Activated CD4-positive, alpha-beta T cell treated with anti-CD3 and anti-CD28 coated beads, Interleukin-2, amount 10 ng/mL, durations not matched to agents 7 days and 5 days (primary cell): Measurements from ENCODE around the gene SPHK1. TPM values are rescaled to one million over a fixed set of nuclear protein-coding genes. Genes with fewer than 3 reads are reported as not detected.

Source experiments
- CTCF ChIA-PET: fragments of 350-600 bp; sonication (Branson Sonifier 250); formaldehyde crosslinking; loops from one replicate; lab custom pipeline; 2021; ENCODE audit warnings: antibody characterized with exemption; lab: Charles Lee
- POLR2A ChIA-PET: fragments of 350-600 bp; sonication (Branson Sonifier 250); formaldehyde crosslinking; loops from one replicate; lab custom pipeline; 2021; ENCODE audit warnings: antibody characterized with exemption; lab: Charles Lee
- DNase-seq: peaks from one replicate; pipeline ENCODE4 v3.0.0-alpha.2; 2020
- H3K27ac Mint-ChIP-seq: one replicate; pipeline ENCODE4 v1.8.0; 2021; ENCODE audit warnings: mild to moderate bottlenecking, moderate library complexity, mixed read lengths
- H3K27me3 Mint-ChIP-seq: one replicate; pipeline ENCODE4 v1.8.0; 2021; ENCODE audit warnings: mixed read lengths
- H3K36me3 Mint-ChIP-seq: one replicate; pipeline ENCODE4 v1.8.0; 2021; ENCODE audit warnings: low read depth, mixed read lengths
- H3K4me1 Mint-ChIP-seq: one replicate; pipeline ENCODE4 v1.8.0; 2021; ENCODE audit warnings: mixed read lengths
- H3K4me3 Mint-ChIP-seq: one replicate; pipeline ENCODE4 v1.8.0; 2021; ENCODE audit warnings: mild to moderate bottlenecking, moderate library complexity, mixed read lengths
- H3K9me3 Mint-ChIP-seq: one replicate; pipeline ENCODE4 v1.8.0; 2021; ENCODE audit warnings: mixed read lengths
- total RNA-seq, 2 experiments: library from RNA; stranded (reverse); gene quantifications; one replicate each; pipeline ENCODE4 v1.2.3, GENCODE V29; 2021

SPHK1 gene
- total RNA-seq, 2 experiments from 2014 or later = 1.4 to 1.6 TPM

DNA sequence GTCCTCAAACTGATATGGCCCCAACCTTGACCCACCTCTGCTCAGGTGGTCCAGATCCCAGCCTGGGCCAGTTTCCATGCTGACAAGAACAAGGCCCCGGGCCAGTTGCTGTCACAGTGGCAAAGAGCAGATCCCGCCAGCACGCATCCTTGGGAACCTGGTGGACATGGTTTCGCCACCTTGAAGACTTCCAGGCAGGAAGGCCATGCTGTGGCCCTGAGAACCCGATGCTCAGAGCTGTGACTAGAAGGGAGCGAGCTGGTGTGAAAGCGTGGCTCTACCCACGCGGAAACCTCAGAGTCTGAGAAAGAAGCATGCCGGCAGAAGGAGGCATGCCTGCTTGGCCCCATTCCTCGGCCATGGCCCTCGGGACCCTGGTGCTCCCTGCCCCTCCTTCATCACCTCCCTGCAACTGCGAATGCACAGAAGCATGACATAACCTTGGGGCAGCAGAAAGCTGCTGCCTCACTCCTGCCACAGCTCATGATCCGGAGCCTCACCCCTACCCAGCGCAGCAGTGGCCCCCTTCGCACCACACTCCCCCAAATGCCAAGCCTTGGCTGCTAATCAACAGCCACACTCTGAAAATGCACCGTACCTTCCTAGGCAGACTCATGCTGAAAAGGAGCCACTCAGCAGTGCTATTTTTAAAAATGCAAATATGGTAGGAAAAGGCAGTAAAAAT lies 35.3 kb downstream of the SPHK1 start:
- no peak overlapping the region for H3K27ac Mint-ChIP-seq
- H3K27me3 Mint-ChIP-seq = no peaks in the 10 kb centered on the region
- peaks cover 6% of the 10 kb centered on the region for H3K4me1 Mint-ChIP-seq
- H3K36me3 Mint-ChIP-seq = no peaks in the 10 kb centered on the region
- H3K4me3 Mint-ChIP-seq = no peak overlapping the region
- ChIA-PET POLR2A (no interaction called here), CTCF (interaction anchor here (1.2 kb wide), 1 partner anchor 20 kb away, joined by 3 read pairs; no protein-coding TSS in a partner anchor)
- DNase-seq = no peak
- no peaks in the 10 kb centered on the region for H3K9me3 Mint-ChIP-seq

DNA sequence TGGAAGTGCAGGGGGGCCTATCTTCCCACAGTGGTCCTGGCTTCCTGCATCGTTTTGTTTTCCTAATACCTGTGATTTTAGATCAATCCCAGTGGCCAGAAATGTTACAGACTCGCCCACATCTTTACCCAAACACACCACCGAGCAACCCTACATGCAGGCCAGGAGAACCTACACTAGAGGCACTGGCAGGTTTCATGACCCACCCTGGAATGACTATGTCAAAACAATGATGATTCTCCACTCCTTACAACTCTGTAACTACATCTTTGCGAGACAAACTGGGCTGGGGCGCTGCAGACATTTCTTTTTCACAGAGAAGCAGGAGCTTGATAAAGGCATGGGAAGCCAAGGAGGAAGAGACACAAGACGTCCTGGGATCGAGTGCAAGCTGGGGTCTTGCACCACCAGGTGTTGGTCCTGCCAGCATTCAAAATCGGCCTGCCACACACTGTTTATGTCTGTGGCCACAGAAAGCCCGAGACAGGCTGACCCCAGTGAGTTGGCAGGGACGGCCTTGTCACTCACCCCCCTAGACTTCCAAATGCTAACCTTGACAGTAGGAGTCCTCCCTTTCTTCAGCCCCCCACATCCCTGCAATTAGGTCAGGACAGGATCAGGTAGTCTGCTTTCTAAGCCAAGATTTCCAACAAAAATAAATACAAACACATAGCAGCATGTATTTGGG lies 36.1 kb downstream of the SPHK1 start:
- ChIA-PET POLR2A (no interaction called here), CTCF (no interaction called here)
- DNase-seq = no peak
- peaks cover 6% of the 10 kb centered on the region for H3K4me1 Mint-ChIP-seq
- no peaks in the 10 kb centered on the region for H3K27me3 Mint-ChIP-seq
- H3K9me3 Mint-ChIP-seq = no peaks in the 10 kb centered on the region
- H3K27ac Mint-ChIP-seq = no peak overlapping the region
- H3K36me3 Mint-ChIP-seq = no peaks in the 10 kb centered on the region
- no peak overlapping the region for H3K4me3 Mint-ChIP-seq

DNA sequence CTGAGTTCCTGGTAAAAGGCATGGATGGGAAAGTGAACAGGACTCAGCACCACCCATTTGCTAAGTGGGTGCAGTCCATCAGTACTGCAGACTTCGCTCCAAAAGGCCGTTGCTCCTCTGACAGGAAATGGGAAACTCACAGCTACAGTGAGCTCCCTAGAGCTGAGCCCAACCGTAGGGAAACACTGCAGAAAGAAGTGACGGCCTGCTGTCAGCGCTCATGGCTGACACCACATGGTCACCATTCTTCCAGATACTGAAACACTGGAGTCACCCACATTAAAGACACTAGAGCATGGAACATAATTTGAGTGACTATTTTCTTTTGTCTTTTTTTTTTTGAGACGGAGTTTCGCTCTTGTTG lies 36.6 kb downstream of the SPHK1 start:
- Mint-ChIP-seq H3K27me3 (no peaks in the 10 kb centered on the region), H3K9me3 (no peaks in the 10 kb centered on the region), H3K4me1 (peaks cover 6% of the 10 kb centered on the region), H3K36me3 (no peaks in the 10 kb centered on the region), H3K27ac (no peak overlapping the region), H3K4me3 (no peak overlapping the region)
- no peak for DNase-seq
- ChIA-PET CTCF (no interaction called here), POLR2A (no interaction called here)

DNA sequence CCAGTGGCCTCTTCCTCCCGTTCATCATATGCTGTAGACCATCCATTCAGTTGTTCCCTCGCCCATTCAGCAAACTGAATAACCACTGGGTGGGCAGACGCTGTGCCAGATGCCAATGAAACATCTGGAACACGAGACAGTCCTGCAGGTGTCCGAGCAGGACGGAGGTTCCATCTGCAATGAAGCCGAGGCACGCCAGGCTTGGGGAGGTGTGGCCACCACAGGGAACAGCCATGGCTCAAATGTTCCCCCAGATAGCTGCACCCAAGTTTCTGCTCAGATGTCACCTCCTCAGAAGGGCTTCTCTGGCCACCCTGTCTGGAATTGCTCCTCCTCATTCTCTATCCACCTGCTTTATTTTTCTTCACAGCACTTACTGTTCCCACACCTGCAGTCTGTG lies 38.0 kb downstream of the SPHK1 start:
- ChIA-PET CTCF (interaction anchor here (1.3 kb wide), 1 partner anchor 8 kb away, joined by 3 read pairs; no protein-coding TSS in a partner anchor), POLR2A (no interaction called here)
- DNase-seq = no peak
- Mint-ChIP-seq H3K4me1 (peaks cover 6% of the 10 kb centered on the region), H3K4me3 (no peak overlapping the region), H3K36me3 (no peaks in the 10 kb centered on the region), H3K27me3 (no peaks in the 10 kb centered on the region), H3K9me3 (no peaks in the 10 kb centered on the region), H3K27ac (no peak overlapping the region)

DNA sequence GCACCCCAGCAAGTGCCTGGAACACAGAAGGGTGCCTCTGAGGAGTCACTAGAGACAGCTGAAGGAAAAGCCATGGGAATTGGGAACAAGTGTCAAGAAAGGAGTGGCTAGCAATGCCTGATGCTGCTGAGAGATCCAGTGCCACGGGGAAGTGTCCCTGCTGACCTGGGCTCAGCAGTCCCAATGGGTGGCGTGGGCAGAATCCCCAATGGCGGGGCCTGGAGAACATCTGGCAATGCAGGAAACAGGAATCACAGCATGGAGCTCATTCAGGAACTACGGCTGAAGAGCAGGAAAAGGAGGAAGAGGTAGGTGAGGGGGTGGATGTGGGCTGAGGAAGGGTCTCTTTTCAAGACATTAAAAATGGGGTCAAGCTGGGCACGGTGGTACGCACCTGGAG lies 38.5 kb downstream of the SPHK1 start:
- no peaks in the 10 kb centered on the region for H3K36me3 Mint-ChIP-seq
- H3K27ac Mint-ChIP-seq = no peak overlapping the region
- no peaks in the 10 kb centered on the region for H3K27me3 Mint-ChIP-seq
- no peak overlapping the region for H3K4me3 Mint-ChIP-seq
- peaks cover 2% of the 10 kb centered on the region for H3K4me1 Mint-ChIP-seq
- no peak for DNase-seq
- H3K9me3 Mint-ChIP-seq = no peaks in the 10 kb centered on the region
- POLR2A ChIA-PET = no interaction called here
- CTCF ChIA-PET = interaction anchor here (0.8 to 1.3 kb wide), 3 partner anchors 9 to 33 kb away, joined by 3 to 4 read pairs (median 3); no protein-coding TSS in a partner anchor

DNA sequence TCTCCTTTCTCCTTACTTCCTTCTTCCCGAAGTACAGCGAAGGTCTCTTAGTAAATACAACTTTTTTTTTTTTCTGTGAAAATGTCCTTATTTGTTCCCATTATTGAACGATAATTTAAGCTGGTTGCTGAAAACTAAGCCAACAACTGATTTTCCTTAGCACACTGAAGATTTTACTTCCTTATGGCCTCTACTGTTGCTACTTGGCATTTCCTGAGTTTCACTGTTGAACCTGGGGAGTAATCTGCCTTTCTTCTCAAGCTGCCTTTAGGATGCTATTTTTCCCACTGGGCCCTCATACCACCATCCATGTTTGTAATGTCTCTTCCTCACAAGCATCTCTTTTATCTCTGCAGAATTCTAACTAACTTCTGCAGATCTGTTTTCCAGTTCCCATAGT lies 42.4 kb downstream of the SPHK1 start:
- no peaks in the 10 kb centered on the region for H3K27me3 Mint-ChIP-seq
- H3K4me1 Mint-ChIP-seq = no peaks in the 10 kb centered on the region
- no peaks in the 10 kb centered on the region for H3K9me3 Mint-ChIP-seq
- no peak overlapping the region for H3K4me3 Mint-ChIP-seq
- no peak for DNase-seq
- ChIA-PET CTCF (interaction anchor here (2.2 kb wide), 1 partner anchor 18 kb away, joined by 6 read pairs; no protein-coding TSS in a partner anchor), POLR2A (no interaction called here)
- no peak overlapping the region for H3K27ac Mint-ChIP-seq
- H3K36me3 Mint-ChIP-seq = peaks cover 2% of the 10 kb centered on the region

DNA sequence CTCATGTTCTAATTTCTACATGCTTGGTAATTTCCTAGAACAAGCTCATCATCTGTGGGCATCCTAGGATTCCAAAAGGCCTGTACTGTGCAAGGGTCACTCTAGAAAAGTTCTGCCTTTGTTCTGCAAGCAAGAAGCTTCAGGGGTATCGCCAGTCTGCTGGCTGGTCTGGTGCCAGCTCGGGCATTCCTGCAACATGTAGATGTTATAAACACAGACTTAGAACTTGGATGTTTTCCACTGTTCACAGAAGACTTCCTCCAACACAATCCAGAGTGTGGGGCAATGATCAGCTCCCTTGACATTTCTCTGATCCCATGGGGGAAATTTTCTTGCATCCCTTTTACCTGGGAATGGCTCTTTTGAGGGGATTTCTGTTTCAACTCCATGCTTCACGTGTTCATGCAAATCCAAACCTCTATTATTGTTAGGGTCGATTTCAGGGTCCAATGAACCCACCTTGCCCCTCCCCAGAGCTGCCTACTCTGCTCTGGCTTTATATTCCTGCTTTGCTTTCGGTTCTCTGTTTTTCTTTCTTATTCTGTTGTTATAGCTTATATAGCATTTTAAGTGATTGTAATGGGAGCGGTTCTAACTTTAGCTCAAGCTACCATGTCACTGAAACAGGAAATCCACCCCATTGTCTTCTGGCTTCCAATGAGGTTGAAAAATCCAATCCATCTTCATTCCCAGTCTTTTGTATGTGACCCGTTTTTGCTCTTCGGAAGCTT lies 43.3 kb downstream of the SPHK1 start:
- ChIA-PET POLR2A (no interaction called here), CTCF (interaction anchor here (1.7 to 2.2 kb wide), 2 partner anchors 19 to 30 kb away, joined by 3 to 6 read pairs; no protein-coding TSS in a partner anchor)
- Mint-ChIP-seq H3K4me3 (no peak overlapping the region), H3K27me3 (no peaks in the 10 kb centered on the region), H3K27ac (no peak overlapping the region), H3K9me3 (no peaks in the 10 kb centered on the region), H3K4me1 (no peaks in the 10 kb centered on the region), H3K36me3 (peaks cover 2% of the 10 kb centered on the region)
- DNase-seq = no peak

DNA sequence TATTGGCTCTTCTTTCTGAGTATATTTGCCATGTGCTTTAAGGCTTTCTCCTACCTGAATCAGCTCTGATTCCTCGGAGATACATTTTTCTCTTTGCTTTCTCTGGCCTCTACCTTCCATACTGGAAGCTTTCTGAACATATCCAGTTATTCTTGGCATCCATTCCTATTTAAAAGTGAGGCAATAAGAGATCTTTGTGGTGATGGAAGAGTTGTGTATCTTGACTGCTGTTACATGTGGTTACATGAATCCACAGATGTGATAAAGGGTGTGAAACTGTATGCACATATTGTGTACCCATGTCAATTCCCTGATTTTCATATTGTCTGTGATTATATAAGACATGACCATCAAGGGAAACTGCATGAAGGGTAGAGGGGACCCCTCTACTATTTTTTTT lies 44.1 kb downstream of the SPHK1 start:
- no peaks in the 10 kb centered on the region for H3K4me1 Mint-ChIP-seq
- CTCF ChIA-PET = interaction anchor here (0.7 to 2.2 kb wide), 3 partner anchors 20 to 1201 kb away, joined by 3 to 6 read pairs (median 3); no protein-coding TSS in a partner anchor
- no peak for DNase-seq
- no peak overlapping the region for H3K4me3 Mint-ChIP-seq
- POLR2A ChIA-PET = no interaction called here
- peaks cover 2% of the 10 kb centered on the region for H3K36me3 Mint-ChIP-seq
- no peak overlapping the region for H3K27ac Mint-ChIP-seq
- H3K9me3 Mint-ChIP-seq = no peaks in the 10 kb centered on the region
- no peaks in the 10 kb centered on the region for H3K27me3 Mint-ChIP-seq

DNA sequence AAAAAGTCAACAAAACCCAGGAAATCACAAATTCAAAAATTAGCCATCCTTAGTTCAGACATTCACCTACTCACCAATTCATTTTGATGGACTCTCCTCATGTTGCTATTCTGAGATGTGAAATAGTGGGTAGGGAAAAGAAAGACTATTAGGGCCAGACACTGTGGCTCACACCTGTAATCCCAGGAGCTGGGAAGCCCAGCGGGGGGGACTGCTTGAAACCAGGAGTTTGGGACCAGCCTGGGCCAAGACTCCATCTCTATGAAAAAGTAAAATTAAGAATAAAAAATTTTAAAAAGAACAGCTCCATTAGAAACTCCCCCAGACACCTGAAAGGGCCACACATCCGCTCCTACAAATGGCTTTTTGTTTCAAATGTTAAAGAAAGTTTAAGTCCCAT lies 47.1 kb downstream of the SPHK1 start:
- H3K4me1 Mint-ChIP-seq = no peaks in the 10 kb centered on the region
- H3K9me3 Mint-ChIP-seq = no peaks in the 10 kb centered on the region
- no peak overlapping the region for H3K27ac Mint-ChIP-seq
- H3K36me3 Mint-ChIP-seq = peaks cover 2% of the 10 kb centered on the region
- CTCF ChIA-PET = no interaction called here
- POLR2A ChIA-PET = no interaction called here
- no peak for DNase-seq
- no peak overlapping the region for H3K4me3 Mint-ChIP-seq
- H3K27me3 Mint-ChIP-seq = no peaks in the 10 kb centered on the region

DNA sequence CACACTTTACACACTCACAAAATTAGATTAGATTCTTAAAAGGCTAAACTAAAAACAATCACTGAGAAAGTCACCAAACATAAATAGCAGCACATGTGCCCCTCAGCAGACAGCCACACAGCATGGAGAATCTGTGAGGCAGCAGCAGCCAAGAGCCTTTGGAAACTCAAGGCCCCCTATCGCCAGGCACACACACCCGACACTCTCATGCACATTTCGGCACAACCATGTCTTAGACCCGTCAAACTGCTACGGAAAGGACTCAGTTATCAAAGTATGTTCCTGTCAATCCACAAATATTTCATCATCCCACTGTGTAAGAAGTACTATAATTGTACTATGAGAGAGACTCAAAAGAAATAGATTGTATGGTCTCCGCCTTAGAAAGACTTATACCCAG lies 47.6 kb downstream of the SPHK1 start:
- no peak for DNase-seq
- no peaks in the 10 kb centered on the region for H3K9me3 Mint-ChIP-seq
- peaks cover 2% of the 10 kb centered on the region for H3K36me3 Mint-ChIP-seq
- ChIA-PET POLR2A (no interaction called here), CTCF (no interaction called here)
- H3K4me3 Mint-ChIP-seq = no peak overlapping the region
- H3K27ac Mint-ChIP-seq = no peak overlapping the region
- no peaks in the 10 kb centered on the region for H3K27me3 Mint-ChIP-seq
- no peaks in the 10 kb centered on the region for H3K4me1 Mint-ChIP-seq

DNA sequence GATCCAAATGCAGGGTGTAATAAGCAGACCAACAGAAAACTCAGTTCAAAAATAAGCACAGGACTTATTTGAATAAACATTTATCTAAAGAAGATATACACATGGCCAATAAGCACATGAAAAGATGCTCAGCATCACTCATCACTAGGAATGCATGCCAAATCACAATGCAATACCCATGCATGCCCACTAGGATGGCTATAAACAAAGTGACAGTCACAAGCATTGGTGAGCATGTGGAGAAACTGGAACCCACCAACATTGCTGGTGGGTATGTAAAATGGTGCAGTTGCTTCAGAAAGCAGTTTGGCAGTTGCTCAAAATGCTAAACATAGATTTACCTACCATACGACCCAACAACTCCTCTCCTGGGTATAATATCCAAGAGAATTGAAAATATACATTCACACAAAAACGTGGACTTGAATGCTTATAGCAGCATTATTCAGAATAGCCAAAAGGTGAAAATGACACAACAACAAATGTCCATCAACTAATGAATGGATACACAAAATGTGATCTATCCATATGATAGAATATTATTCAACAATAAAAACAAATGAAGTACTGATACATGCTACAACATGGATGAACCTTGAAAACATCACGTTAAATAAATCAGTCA lies 48.4 kb downstream of the SPHK1 start:
- peak; percentile 24 for DNase-seq
- H3K36me3 Mint-ChIP-seq = peaks cover 2% of the 10 kb centered on the region
- H3K27me3 Mint-ChIP-seq = no peaks in the 10 kb centered on the region
- no peak overlapping the region for H3K27ac Mint-ChIP-seq
- ChIA-PET CTCF (no interaction called here), POLR2A (no interaction called here)
- no peaks in the 10 kb centered on the region for H3K4me1 Mint-ChIP-seq
- no peak overlapping the region for H3K4me3 Mint-ChIP-seq
- H3K9me3 Mint-ChIP-seq = no peaks in the 10 kb centered on the region

DNA sequence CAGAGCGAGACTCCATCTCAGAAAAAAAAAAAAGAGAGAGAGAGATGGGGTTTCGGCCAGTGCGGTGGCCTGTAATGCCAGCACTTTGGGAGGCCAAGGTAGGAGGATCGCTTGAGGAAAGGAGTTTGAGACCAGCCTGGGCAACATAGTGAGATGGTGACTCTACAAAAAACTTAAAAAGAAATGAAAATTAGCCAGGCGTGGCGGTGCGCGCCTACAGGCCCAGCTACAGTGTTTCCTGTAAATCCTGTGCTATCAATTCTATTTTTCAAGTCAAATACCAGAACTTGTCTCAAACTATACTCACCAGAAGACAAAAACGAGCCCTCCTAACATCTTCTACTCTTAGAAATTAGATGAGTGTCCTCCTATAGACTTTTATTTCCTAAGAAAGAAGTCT lies 49.3 kb downstream of the SPHK1 start:
- DNase-seq = no peak
- Mint-ChIP-seq H3K27ac (no peak overlapping the region), H3K36me3 (no peaks in the 10 kb centered on the region), H3K4me3 (no peak overlapping the region), H3K27me3 (no peaks in the 10 kb centered on the region), H3K9me3 (no peaks in the 10 kb centered on the region), H3K4me1 (no peaks in the 10 kb centered on the region)
- POLR2A ChIA-PET = no interaction called here
- CTCF ChIA-PET = no interaction called here
